Measurements from ENCODE around the gene CEACAM20.

CEACAM20 gene

DNA sequence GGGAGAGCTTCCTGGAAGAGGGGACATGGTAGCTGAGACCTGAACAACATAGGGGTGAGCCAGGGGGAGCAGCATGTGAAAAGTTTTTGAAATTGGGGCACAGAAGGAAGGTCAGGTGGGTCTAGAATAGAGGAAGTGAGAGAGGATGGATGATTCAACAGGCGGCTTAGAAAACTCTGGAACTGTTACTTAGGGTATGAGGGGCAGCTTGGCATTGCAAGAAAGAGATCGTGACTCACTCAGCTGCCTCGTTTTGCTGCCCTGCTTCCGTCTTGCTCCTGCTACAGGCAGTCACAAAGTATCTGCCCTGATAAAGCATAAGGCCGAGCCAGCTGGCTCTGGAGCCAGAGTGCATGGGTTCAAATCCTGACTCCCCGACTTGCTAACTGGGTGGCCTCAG is 1.3 kb upstream of the CEACAM20 start:
- no peak for FAIRE-seq
- TF ChIP-seq POLR2A (IDR thresholded peaks at IDR 0.05; ENCODE audit: low read depth, low read length): no peak
- no peak for DNase-seq (ENCODE audit: insufficient read length, low spot score)

DNA sequence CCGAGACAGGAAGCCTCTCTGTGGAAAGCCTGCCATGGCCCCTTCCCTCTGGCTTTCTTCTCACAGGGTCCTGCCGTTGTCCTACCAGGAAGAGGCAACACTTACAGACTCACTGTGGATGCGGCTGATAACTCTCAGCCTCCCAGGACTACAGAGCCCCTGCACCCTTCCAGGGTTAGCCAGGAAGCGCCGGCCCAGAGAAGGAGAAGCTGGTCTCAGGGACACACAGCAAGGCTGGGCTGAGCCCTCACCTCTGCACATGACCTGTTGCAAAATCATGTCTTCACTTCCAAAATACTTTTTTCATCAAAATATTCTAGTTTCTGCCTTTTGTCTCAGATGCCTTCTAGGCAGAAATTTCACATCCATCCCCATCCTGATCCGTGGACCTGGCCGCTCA is 1.9 kb downstream of the CEACAM20 start:
- TF ChIP-seq POLR2A (IDR thresholded peaks at IDR 0.05; ENCODE audit: low read depth, low read length): no peak
- DNase-seq (ENCODE audit: insufficient read length, low spot score) (no peak), FAIRE-seq (no peak)

DNA sequence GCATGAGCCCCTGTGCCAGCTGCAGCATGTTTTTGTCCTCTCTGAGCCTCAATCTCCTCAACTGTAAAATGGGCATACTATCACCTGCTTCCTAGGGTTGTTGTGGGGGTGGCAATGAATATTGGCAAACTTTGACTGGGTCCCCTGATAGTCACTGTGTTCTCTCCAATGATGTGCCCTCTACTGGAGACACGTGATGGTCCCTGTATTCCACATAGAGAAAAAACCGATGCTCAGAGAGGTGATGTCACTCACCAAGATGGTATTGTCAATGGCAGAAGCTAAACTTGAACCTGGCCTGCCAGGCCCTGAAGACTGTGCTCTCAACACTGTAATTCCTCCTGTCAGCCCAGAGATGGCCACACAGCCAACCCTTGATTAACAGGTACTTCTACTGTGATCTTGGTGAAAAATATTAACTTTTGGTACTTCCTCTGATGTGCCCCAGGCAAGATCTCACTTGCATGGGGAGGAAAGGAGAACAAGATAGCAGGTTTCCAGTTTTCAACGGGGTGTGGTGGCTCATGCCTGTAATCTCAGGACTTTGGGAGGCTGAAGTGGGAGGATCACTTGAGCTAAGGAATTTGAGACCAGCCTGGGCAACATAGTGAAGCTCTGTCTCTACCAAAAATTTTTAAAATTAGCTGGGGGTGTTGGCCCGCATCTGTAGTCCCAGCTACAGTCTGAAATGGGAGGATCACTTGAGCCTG is 3.6 kb downstream of the CEACAM20 start:
- no peak for FAIRE-seq
- DNase-seq (ENCODE audit: insufficient read length, low spot score): no peak
- no peak for TF ChIP-seq POLR2A (IDR thresholded peaks at IDR 0.05; ENCODE audit: low read depth, low read length)

DNA sequence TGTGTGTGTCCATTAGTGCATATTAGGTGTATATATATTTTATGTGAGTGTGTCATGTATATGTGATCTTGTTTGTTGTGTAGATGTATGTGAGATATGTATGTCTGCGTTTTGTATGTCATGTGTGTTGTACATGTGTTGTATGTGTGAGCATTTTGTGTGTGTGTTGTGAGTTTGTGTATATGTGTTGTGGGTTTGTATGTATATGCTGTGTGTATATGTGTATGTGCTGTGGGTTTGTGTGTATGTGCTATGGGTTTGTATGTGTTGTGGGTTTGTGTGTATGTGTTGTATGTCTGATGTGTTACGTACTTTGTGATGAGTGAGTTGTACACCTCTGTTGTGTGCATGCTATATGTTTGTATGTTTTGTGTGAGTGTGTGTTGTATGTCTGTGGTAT is 8.1 kb downstream of the CEACAM20 start:
- no peak for DNase-seq (ENCODE audit: insufficient read length, low spot score)
- no peak for FAIRE-seq
- no peak for TF ChIP-seq POLR2A (IDR thresholded peaks at IDR 0.05; ENCODE audit: low read depth, low read length)

DNA sequence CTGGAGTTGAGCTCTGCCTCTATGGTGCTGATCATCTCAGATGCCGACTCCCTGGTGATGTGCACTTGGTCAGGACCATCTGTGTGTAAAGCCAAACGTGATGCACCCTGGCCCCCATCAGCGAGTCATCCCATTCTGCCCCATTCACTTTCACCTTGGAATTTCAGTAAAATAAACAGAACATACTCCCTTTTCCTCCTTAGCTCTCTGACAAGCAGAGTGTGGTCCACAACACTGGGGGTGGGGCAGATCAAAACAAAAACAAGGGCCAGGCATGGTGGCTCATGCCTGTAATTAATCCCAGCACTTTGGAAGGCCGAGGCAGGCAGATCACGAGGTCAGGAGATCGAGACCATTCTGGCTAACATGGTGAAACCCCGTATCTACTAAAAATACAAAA is 12.3 kb downstream of the CEACAM20 start:
- TF ChIP-seq POLR2A (IDR thresholded peaks at IDR 0.05; ENCODE audit: low read depth, low read length): no peak
- FAIRE-seq (no peak), DNase-seq (ENCODE audit: insufficient read length, low spot score) (no peak)

DNA sequence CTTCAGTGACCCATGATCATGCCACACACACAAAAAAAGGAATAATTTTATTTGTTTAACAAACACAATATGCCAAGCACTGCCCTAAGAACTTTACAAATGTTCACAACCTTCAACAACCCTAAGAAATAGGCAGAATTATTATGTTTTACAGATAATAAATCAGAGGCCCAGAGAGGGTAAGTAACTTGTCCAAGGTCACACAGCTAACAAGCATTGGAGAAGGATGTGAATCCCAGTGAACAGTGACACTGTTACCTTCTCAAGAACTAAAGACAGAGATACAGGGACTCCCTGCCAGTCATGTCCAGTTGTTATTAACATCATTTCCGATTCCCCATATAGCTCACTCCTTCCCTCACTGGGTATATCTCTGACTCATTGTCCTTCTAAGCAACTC is 13.6 kb downstream of the CEACAM20 start:
- DNase-seq (ENCODE audit: insufficient read length, low spot score) (no peak), FAIRE-seq (no peak)
- TF ChIP-seq POLR2A (IDR thresholded peaks at IDR 0.05; ENCODE audit: low read depth, low read length): no peak

DNA sequence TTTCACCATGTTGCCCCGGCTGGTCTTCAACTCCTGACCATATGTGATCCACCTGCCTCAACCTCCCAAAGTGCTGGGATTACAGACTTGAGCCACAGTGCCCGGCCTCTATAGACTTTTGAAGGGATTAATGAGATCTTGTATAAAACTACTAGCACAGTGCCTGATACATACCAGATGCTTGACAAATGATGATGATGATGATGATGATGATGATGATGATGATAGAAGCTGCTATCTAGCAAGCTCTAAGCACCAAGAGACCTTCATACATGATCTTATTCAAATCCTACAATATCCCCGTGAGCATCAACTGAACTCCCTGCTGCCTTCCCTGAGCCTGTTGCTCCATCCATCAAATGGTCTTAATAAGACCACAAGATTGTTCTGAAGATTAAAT is 14.4 kb downstream of the CEACAM20 start:
- FAIRE-seq (no peak), DNase-seq (ENCODE audit: insufficient read length, low spot score) (no peak)
- TF ChIP-seq POLR2A (IDR thresholded peaks at IDR 0.05; ENCODE audit: low read depth, low read length): no peak

DNA sequence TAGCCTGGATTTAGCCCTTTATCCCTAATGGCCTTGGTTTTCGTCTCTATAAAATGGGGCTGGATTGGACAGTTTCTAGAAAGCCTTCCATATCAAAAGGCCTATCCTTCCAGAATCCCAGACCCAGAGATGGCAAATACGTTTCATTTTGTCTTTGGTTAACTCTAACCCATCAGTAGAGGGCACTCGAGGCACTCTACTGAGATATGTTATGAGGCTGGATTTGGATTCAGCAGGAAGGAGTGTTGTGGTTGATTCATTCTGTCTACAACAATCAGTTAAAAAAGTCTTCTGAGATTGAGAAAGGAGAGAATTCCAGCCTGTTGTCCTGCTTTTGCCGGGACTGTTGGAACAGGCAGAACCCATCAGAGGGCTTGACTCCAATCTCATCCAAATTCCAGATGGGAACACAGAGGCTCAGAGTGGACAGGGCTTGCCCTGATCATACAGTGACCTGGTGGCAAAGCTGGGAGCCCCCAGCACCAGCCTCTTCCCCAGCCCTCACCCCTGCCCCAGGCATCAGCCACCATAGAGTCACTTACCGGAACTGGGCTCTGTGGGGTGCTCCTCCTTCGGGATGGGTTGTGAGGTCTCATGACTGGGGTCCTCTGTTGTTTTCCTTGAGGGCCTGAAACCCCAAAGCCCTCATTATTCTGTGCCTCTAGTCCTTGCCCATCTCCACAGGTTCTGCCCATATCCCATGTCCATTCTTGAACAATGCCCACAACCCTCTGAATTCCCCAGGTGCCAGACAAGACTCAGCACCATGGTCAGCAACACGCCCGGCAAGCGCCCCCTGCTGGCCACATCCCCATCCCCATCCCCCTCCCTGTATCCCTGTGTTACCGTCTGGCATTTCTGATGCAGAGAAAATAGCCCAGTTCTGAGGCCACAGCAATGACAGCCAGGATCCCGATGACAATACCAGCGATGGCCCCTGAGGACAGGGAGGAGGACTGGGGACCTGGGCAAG is 16.9 kb downstream of the CEACAM20 start:
- FAIRE-seq: peak; percentile 78
- DNase-seq (ENCODE audit: insufficient read length, low spot score): peak; percentile 69
- TF ChIP-seq POLR2A (IDR thresholded peaks at IDR 0.05; ENCODE audit: low read depth, low read length): no peak

DNA sequence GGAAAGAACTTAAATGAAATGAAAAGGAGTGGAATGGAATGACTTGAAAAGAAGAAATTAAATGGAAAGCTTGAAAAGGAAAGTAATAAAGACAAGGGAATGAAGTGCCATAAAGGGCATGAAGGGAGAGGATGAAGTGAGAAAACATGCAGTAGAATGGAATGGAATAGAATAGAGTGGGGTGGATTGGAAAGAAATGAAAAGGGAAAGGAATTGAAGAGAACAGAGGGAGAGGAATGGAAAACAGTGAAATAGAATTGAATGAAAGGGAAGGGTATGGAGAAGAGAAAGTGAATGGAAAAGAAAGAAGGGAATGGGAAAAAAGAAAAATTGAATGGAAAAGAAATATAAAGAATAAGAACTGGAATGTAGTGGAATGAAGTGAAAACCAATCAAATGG is 20.0 kb downstream of the CEACAM20 start:
- no peak for TF ChIP-seq POLR2A (IDR thresholded peaks at IDR 0.05; ENCODE audit: low read depth, low read length)
- DNase-seq (ENCODE audit: insufficient read length, low spot score) (no peak), FAIRE-seq (no peak)

DNA sequence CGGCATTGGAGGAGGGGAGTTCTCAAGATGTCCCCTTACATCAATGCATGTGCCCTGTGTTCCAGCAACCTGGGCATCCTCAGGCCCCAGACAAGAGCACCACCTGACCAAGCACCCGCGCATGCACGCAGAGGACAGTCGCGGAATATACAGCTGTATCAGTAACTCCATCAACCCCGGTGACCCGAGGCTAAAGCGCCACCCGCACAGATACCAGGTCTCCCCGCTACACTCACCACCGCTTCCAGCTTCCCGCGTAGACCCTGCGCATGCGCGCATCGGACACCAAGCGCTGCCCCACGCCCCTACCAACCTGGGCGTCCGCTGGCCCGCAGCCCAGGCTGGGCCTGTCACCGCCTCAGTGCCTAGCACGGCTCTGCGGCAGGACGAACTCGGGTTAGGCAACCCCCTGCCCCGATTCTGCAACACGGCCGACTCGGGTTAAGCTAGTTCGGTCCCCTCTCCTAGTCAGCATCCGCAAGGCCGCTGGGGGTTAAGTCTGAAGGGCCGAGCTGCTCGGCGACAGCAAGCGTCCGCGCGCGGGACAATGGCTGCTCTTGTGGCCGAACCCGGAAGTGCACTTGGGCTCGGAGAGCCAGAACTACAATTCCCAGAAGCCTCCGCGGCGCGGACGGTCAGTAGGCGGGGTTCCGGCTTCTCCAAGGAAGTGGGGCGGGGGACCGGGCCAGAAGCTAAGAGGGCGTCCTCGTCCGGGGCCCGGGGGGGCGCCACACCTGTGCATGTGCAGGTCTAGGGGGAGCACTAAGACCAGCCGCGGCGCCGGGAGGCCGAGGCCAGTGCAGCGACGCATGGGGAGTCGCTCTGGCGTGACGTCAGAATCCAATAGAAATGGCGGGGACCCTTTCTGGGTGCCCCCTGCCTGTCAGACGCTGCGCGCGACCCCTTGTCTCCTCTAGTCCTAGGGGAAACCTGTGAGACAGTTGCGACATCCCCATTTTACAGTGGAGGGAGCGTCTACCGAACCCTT is 29.2 kb downstream of the CEACAM20 start, which contains the start of gene ZNF180:
TSS of gene ZNF180 (minus strand) at position 561 of the 988 bp plus-strand sequence. CDS start 3,188 bp downstream, outside the sequence.
- DNase-seq (ENCODE audit: insufficient read length, low spot score) (peak; percentile 96), FAIRE-seq (peak; percentile 66)
- peak; percentile 67 for TF ChIP-seq POLR2A (IDR thresholded peaks at IDR 0.05; ENCODE audit: low read depth, low read length)

DNA sequence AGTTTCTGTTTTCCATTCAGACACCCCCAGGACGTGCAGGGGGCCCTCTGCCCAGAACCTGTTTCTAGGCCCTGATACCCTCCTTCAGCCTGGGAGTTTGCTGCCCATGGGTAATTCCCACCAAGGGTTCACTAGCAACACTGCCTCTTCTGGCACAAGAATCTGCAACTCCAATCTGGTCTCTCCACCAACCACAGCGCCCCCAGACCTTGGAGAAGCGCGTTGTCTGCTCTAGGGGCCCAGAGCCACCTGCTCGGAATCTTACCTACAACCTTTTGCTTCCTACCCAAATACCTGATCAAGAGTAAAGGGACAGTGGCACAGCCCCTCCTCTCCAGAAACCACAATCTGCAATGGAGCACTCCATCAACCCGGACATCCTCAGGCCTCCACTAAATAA is 29.9 kb downstream of the CEACAM20 start:
- DNase-seq (ENCODE audit: insufficient read length, low spot score) (no peak), FAIRE-seq (no peak)
- no peak for TF ChIP-seq POLR2A (IDR thresholded peaks at IDR 0.05; ENCODE audit: low read depth, low read length)

DNA sequence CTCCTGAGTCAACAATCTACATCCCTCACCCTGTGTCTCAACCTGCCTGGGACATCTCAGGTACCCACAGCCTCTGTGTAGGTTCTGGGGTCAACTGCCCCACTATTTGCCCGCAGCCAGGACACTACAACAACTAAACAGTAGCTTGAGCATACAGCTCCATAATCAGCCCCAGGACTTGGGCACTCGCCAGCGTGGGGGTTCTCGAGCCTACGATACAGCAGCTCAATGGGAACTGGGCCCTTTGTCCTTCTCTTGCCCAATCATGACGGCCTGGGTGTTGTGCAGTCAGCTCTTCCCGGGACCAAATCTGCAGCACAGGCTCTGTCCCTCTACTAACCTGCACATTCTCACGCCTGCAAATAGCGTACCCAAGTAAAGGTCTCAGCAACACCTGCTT is 30.5 kb downstream of the CEACAM20 start:
- no peak for FAIRE-seq
- no peak for DNase-seq (ENCODE audit: insufficient read length, low spot score)
- no peak for TF ChIP-seq POLR2A (IDR thresholded peaks at IDR 0.05; ENCODE audit: low read depth, low read length)

DNA sequence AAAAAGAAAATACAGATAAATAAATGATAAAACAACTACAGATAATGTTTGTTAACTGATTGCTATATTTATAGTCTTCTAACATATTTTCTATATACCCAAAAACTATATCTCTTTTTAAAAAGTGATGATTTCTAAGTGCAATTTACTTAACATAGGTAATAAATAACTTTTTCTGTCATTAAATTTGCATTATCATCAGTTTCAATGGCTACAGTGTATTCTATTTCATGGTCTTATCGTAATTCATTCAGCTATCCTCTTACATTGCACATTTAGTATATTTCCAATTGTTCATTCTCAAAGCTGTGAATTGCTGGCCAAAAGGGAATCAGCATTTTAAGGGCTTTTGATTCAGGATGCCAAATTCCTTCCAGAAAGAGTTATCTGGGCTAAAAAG is 32.8 kb downstream of the CEACAM20 start:
- DNase-seq (ENCODE audit: insufficient read length, low spot score): no peak
- FAIRE-seq: no peak
- no peak for TF ChIP-seq POLR2A (IDR thresholded peaks at IDR 0.05; ENCODE audit: low read depth, low read length)
